Stimulated activated CD4-positive, alpha-beta T cell treated with anti-CD3 and anti-CD28 coated beads, Interleukin-2, amount 100 ng/mL, for 48 hours (primary cell): ENCODE data around the gene PRKG1.

Source experiments
- DNase-seq, 2 donors: peaks; one replicate each; pipeline ENCODE4 v3.0.0-alpha.2; 2020

PRKG1 gene

DNA sequence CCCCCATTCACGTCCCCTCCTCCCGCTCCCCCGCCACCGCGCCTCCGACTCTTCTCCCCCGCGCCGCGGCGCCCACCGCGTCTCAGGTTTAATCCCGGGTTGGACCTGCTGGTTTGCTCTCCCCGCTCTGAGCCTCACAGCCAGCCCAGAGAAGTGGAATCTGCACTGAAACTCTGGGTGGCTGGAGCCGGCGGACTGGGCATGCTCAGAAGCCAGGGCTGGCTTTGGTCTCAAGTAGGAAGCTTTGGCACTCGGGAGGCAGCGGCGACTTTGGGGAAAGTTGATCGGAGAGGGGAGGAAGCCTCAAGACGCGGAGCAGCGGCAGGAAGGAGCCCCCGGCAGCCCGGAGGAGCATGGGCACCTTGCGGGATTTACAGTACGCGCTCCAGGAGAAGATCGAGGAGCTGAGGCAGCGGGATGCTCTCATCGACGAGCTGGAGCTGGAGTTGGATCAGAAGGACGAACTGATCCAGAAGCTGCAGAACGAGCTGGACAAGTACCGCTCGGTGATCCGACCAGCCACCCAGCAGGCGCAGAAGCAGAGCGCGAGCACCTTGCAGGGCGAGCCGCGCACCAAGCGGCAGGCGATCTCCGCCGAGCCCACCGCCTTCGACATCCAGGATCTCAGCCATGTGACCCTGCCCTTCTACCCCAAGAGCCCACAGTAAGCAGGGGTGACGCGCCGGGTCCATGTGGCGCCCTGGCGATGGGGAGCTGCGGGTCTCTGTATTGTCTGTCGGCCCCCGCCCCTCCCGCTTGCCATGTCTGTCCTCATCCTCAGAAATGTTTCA is at the start of gene PRKG1:
PRKG1 (plus strand) TSS at position 250 of the 791 bp plus-strand sequence.
- DNase-seq: no peak

- no peak for DNase-seq
Observed at GRCh38 chr10:51028420-51028819, 45.9 kb upstream of the PRKG1 start.

DNA sequence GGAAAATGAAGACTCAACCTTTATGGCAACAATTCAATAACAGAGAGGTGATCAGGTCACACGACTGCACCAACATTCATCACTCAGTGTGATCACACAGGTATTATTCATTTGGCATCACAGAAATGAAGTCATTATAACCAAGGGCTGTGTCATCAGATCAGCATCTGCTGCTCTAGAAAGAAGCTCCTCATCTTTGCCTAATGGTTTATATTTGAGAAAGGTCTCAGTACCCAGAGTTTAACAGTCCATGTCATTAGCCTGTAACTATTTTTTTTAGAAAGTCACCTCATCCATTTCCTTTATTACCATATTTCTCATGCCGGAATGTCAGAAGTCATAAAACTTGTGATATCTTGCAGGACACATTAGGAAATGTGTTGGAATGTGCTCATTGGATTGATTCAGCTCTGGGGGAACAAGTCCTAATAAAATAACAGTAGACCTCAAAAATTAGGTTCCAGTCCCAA is 45.1 kb upstream of the PRKG1 start:
- DNase-seq: no peak

DNA sequence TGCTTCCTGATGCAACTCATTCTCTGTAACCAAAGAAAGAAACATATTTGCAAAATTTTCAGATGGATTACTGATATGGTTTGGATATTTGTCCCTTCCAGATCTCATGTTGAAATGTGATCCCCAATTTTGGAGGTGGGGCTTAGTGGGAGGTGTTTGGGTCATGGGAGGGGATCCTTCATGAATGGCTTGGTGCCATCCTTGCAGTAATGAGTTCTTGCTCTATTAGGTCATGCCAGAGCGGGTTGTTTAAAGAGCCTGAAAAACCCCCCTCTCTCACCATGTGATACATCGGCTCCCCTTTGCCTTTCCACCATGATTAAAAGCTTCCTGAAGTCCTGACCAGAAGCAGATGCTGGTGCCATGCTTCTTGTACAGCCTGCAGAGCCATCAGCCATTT is 43.8 kb upstream of the PRKG1 start:
- no peak for DNase-seq

GRCh38 chr10:51031950-51032349 is 42.3 kb upstream of the PRKG1 start:
- DNase-seq: no peak

DNA sequence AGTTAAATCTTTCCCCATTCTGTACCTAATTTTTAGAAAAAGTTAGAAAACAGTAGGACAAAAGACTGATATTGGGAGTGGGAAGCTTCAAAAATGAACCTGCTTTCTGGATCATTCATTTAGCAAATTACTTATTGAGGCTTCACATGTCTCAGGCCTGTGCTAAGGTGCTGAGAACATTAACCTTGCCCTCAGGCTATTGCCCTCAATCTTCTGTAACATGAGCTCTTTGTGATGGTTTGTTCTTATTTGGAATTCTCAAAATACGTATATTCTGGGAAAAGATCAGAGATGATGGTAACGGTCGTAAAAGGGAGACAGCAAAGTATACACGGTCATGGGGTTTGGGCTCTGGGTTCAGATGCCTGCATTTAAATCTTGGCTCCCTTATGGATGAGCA is 39.5 kb upstream of the PRKG1 start:
- no peak for DNase-seq

DNA sequence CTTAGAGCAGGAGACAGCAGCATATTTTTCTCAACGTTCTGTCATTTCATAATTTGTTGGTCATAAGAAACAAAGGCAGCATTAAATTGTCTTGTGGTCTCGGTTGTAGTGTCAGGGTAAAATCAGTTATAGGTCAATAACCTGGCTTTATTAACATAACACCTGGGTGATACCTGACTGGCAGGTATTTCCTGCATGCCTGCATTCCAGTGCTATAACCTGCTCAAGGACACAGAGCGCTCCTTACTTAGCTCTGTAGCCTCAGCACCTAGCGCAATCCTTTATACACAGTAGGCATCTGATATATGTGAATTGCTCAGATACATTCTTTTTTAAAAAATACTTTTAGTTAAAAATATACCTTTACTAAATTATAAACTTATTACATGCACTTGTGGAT is 38.9 kb upstream of the PRKG1 start:
- DNase-seq: no peak

DNA sequence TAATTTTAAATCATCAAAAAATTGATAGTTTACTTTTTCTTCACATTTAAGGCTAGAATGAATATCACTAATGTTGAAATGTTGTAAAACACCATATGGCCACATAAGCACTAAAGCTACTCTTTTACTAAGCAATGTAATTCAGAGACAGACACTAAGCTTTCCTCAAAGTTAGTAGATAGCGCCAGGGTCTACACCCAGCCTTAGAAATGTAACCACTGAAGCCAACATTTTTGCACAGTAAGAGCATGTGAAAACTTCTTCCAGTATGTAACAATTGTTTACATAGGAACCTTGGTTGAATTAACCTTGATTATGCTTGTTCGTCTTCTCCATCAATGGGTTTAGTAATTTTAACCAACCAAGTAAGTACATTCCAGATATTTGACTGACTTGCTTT is 28.4 kb upstream of the PRKG1 start:
- no peak for DNase-seq

- DNase-seq: no peak
Observed at GRCh38 chr10:51046654-51047053, 27.6 kb upstream of the PRKG1 start.

GRCh38 chr10:51047857-51048256 is 26.4 kb upstream of the PRKG1 start:
- no peak for DNase-seq

DNA sequence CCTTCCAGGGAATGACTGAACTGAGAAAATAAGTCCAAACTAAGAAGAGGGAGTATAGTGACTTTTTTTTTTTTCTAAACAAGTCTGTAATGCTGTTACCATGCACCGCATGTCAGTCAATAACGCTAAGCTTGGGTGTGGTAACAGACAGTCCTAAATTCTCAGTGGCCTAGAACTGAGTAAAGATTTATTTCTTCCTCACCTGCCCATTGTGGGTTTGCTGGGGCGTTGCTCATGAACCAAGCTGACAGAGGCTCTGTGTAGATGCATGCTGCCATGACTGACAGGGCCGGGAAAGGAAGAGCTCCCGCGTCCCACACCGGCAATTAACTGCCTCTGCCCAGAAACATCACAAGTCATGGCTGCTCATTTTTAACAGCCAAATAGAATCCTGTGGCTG is 25.5 kb upstream of the PRKG1 start:
- DNase-seq: no peak

- DNase-seq: no peak
Observed at GRCh38 chr10:51052163-51052562, 22.1 kb upstream of the PRKG1 start.

DNA sequence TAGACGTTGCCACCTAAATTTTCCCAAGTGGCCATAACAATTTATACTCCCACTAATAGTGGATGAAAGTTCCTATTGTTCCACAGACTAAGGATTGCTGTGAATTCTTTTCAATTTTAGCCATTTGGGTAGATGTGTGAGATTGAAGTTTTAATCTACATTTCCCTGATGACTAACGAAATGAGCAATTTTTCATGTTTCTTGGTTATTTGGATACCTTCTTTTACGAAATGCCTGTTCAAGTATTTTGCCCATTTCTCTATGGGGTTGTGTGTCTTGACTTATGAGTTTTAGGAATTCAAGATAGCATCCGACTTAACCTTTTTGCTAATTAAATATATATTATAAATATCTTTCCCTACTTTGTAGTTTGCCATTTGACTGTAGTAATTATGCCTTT is 16.4 kb upstream of the PRKG1 start:
- DNase-seq: no peak

GRCh38 chr10:51063166-51063565 is 11.1 kb upstream of the PRKG1 start:
- DNase-seq: no peak

GRCh38 chr10:51063659-51064535 is 10.4 kb upstream of the PRKG1 start:
- DNase-seq: no peak

GRCh38 chr10:51066231-51066630 is 8.1 kb upstream of the PRKG1 start:
- DNase-seq: no peak

GRCh38 chr10:51072210-51072609 is 2.1 kb upstream of the PRKG1 start:
- no peak for DNase-seq

DNA sequence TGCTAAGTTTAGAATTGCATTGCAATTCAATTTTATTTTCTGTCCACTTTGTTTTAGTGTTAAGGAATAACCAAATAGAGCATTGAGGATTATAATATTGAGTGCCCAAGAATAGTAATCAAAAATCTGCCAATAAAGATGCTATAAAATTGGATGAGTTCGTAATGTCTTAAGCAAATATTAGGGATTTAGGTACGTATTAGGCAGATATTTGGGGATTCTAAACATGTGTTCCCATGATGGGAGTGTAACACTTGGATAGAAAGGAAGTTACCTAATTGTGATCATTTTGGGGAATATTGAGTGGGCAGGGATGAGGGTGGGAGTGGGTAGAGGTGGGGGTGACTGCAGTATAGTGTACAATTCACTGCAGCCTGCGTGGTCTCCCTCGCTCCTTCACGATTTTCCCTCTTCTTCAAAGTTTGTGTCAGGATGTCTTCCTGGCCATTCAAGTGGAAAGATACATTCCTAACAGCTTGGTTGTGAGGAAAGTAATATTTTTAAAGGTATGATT is 1.3 kb upstream of the PRKG1 start:
- DNase-seq: no peak

- DNase-seq: no peak
Observed at GRCh38 chr10:51073453-51074237, 642 bp upstream of the PRKG1 start.

DNA sequence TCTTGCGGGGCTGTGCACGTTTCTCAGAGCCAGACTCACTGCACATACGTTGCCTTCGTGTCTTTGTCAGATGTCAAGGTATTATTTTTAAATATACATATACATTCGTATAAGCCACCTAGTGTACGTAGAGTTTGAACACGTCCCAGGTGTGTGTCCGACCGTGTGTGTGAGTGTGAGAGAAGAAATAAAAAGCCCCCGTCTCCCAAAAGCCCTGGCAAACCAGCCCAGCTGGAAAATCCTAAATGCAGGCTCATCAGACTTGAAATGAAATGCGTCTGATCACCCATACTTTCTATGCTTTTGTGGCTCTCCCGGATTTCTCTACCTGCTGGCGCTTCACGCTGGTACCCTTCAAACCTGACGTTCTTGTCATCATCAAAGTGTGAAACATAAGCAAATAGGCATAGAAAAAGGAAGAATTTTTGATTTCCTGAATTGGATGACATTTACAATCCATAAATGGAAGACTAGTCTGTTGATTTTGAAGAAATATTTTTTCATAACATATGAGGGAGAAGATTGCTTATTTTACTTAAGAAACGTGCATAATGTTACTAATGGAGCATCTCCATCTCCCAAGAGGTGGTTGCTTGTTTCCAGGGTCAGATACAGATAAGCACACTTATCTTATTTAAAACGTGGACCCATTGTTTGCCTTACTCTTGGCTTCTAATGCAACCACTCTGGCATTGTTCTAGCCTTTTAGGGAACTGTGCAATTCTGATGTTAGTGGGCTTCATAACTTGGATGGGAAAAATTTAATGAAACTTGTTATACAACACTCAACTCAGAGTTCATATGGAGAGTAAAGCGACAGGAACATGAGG is 971 bp downstream of the PRKG1 start:
- DNase-seq: no peak

DNA sequence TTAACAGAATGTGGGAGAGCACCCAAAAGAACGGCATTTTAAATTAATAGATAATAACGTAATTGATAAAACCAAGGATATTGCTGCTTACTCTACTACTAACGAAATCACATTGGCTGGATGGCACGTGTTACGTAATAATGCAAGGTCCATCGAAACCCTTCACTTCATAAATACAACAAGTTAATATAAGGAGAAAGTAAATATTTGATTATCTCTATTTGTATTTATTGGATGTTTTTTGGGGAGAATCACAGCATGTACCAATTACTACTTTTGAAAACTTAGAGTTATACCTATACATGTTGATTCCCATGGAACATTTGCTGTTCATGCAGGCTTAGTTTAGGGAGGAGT is 1.6 kb downstream of the PRKG1 start:
- no peak for DNase-seq

DNA sequence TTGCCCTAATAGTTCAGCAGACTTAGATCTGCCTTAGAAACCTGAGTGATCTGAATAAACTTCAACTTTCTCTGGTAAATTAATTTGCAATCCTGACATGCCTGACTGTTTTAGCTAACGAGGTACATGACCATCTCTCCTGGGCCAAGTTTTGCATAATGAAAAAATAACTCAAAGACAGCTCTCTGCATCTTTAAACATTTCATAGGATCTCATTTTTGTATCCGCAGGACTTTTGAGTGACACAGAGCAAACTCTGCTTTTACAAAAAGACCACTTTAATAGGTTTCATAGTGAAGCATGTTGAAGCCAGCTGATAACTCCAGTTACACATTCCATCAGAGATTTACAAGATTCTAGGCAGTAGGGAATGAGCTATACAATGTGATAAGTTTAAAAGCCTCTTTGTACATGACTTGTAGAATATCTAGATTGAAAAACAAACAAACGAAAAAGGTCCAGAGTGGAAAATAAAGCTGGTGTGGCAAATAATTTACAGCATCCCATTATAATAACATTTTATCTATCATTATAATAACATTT is 2.1 kb downstream of the PRKG1 start:
- DNase-seq: no peak
